Limb (tissue), 2 donors: ENCODE results near the gene PNRC1.
"Not testable (repeated sequence)": the region's sequence is repeated elsewhere in the genome, so short reads cannot be mapped to it uniquely, and the experiment has no call there.

Source experiments
- DNase-seq, 2 donors: peaks; one replicate each; pipeline ENCODE4 v3.0.0-alpha.2; 2016; ENCODE audit errors: extremely low spot score in 2 of 2

PNRC1 gene

GRCh38 chr6:89058627-89059026 lies 21.9 kb upstream of the PNRC1 start:
- DNase-seq: no peak

GRCh38 chr6:89059227-89059626 lies 21.3 kb upstream of the PNRC1 start:
- DNase-seq: no peak

GRCh38 chr6:89063881-89064280 lies 16.7 kb upstream of the PNRC1 start:
- DNase-seq: no peak

GRCh38 chr6:89064931-89065330 lies 15.6 kb upstream of the PNRC1 start:
- not testable (repeated sequence) for DNase-seq

GRCh38 chr6:89066121-89066520 lies 14.4 kb upstream of the PNRC1 start:
- not testable (repeated sequence) for DNase-seq

GRCh38 chr6:89066940-89067646 lies 13.5 kb upstream of the PNRC1 start:
- no peak for DNase-seq

GRCh38 chr6:89067796-89068195 lies 12.8 kb upstream of the PNRC1 start:
- DNase-seq: no peak

- DNase-seq: no peak
These were observed 11.9 kb upstream of the PNRC1 start for GRCh38 chr6:89068695-89069094.

GRCh38 chr6:89069536-89070163 lies 10.9 kb upstream of the PNRC1 start:
- DNase-seq: no peak

- no peak for DNase-seq
These were observed 9.5 kb upstream of the PNRC1 start for GRCh38 chr6:89071036-89071435.

GRCh38 chr6:89073014-89073620 lies 7.4 kb upstream of the PNRC1 start:
- DNase-seq: no peak

- no peak for DNase-seq
These were observed 6.7 kb upstream of the PNRC1 start for GRCh38 chr6:89073840-89074239.

- peak; percentile 62 to 71 for DNase-seq
These were observed 878 bp upstream of the PNRC1 start for GRCh38 chr6:89079511-89080234.

GRCh38 chr6:89081129-89081422 lies 525 bp downstream of the PNRC1 start:
- DNase-seq: no peak

GRCh38 chr6:89081423-89082322 lies 1.1 kb downstream of the PNRC1 start:
- DNase-seq: peak; percentile 98 to 99

- no peak for DNase-seq
These were observed 1.9 kb downstream of the PNRC1 start for GRCh38 chr6:89082486-89082891.

- DNase-seq: no peak
These were observed 4.0 kb downstream of the PNRC1 start for GRCh38 chr6:89084542-89084941.

GRCh38 chr6:89084954-89085353 lies 4.4 kb downstream of the PNRC1 start:
- DNase-seq: no peak

GRCh38 chr6:89085409-89086205 lies 5.1 kb downstream of the PNRC1 start:
- DNase-seq: no peak

- DNase-seq: no peak
These were observed 7.3 kb downstream of the PNRC1 start for GRCh38 chr6:89087881-89088280.

- DNase-seq: no peak
These were observed 17.9 kb downstream of the PNRC1 start for GRCh38 chr6:89098461-89098860.
